NCI-H2196 (cell line): ENCODE measurements around the gene OXGR1.
"Not testable (repeated sequence)": the region's sequence is repeated elsewhere in the genome, so short reads cannot be mapped to it uniquely, and the experiment has no call there.

Source experiments
- DNase-seq: peaks from one replicate; lab custom pipeline; 2025; ENCODE audit not compliant: unreplicated experiment; lab: John Stamatoyannopoulos, UW

OXGR1 gene

DNA sequence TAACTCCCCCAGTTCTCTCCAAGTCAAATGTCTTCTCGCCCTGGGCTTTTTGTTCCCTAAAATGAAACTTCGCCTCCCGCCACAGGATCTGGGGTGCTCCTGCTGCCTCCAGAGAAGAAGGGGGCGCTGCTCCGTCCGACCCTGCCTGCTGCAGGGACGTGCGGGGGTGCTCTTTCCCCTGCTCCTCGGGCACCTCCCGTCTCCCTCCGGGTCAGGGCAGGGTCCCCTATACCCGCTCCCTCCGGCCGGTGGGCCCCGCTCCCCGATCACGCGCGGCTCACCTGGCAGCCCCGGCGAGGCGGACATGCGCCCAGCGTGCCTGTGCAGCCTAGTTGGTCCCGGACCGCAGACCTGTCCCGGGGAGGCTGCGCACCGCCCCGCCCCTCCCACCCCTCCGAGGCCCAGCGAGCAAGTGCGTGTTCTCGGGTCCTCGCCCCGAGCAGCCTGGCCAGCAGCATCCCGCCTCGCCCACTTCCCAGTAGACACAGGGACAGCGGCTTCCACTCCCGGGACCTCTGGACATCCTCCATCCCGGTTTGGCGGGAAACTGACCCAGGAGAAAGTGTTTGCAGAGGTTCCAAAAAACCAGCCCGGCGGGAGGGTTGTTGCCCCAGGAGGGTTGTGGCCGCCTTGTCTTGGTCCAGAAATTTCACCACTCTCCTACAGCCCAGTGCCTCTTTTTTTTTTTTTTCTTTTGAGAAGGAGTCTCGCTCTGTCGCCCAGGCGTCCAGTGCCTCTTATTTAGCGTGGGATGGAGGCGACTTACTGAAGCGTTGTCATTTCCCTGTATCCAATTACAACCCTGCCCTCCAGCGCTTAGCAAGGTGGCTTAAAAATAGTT is at the start of gene OXGR1:
OXGR1 (minus strand) TSS at position 460 of the 841 bp plus-strand sequence. CDS start 6,717 bp downstream, outside the sequence.
- DNase-seq = no peak

DNA sequence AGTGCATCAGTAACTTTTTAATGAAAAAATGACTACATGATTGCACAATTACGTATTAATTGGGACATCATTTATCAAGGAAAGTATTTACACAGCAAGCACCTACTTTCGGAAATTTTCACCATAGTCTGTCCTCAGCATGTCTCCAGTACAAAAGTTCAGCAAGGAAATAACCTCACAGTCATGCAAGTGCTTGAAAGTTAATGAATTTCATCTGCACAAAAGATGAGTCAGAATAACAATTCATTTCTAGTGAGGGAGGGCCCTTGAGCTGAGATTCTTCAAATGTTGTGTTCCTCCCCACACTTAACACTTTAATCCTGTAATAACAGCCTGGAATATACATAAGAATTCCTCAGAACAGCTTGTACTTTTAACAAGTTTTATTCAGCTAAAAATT is 49.0 kb upstream of the OXGR1 start:
- DNase-seq = no peak

DNA sequence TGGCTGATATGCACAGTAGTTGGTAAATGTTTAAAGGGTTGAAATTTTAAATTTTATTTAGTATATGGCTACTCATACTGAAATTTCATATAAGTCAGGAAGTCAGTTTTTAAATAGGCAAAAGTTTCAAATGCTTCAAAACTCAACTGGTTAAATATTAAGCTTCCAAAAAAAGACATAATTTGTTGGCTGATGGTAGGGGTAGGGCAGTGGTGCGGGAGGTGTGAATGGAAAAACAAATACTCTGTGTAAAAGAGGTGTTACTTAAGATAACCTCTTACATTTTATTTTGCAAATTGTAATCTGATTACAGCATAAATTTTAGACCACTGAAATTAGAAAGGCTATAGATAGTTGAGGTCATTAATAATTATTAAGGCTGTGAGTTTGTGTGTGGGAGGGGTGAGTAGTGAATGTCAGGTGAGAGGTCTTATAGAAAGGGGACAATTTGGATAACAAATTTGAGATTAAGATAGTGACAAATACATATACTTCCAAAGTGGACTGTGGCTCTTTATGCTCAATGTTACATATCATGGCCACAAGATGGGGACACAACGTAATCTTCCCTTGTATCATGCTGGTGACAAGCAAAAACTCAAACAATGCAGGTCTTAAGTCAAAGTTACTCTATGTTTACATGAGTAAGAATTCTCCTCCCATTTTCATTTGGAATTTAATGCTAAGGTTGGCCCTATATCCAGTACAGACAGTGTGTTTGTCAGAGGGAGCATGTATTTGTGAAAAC is 36.6 kb upstream of the OXGR1 start:
- no peak for DNase-seq

- DNase-seq = peak; percentile 47
These were observed 34.4 kb upstream of the OXGR1 start for GRCh38 chr13:97028441-97029299.

GRCh38 chr13:97027162-97027554 is 32.9 kb upstream of the OXGR1 start:
- no peak for DNase-seq

DNA sequence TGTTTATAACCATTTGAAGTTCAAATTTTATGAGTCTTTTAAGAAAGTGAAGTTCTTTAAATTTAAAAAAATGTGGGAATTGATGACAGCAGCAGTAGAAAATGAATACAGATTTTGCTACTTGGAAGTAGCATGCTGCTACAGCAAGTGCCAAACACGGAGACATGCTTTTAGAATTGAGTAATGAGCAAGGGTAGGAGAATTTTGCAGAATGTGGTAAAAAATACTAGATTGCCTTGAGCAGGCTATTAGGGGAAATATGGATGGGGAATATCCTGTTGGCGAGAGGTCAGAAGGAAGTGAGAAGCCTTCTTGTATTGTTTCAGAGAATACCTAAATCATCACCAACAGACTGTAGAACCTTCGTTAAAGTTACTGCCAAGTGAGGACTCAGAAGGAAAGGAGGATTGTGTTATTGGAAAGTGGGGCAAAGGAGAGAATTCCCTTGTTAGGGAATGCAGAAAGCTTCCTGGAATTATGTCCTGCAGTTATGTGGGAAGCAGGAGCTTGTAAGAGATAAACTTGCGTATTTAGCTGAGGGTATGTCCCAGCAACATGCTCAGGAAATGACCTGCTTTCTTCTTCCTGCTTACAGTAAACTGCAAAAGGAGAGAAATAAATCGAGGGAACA is 32.4 kb upstream of the OXGR1 start:
- DNase-seq = no peak

DNA sequence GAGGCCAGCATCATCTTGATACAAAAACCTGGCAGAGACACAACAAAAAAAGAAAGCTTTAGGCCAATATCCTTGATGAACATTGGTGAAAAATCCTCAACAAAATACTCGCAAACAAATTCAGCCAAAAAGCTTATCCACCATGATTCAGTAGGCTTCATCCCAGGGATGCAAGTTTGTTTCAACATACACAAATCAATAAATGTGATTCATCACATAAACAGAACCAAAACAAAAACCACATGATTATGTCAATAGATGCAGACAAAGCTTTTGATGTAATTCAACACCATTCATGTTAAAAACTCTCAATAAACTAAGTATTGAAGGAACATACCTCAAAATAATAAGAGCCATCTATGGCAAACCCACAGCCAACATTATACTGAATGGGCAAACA is 29.5 kb upstream of the OXGR1 start:
- DNase-seq = not testable (repeated sequence)

- no peak for DNase-seq
These were observed 28.8 kb upstream of the OXGR1 start for GRCh38 chr13:97023117-97023516.

GRCh38 chr13:97021241-97021640 is 27.0 kb upstream of the OXGR1 start:
- DNase-seq = no peak

- no peak for DNase-seq
These were observed 26.5 kb upstream of the OXGR1 start for GRCh38 chr13:97020689-97021240.

- no peak for DNase-seq
These were observed 25.9 kb upstream of the OXGR1 start for GRCh38 chr13:97020194-97020593.

DNA sequence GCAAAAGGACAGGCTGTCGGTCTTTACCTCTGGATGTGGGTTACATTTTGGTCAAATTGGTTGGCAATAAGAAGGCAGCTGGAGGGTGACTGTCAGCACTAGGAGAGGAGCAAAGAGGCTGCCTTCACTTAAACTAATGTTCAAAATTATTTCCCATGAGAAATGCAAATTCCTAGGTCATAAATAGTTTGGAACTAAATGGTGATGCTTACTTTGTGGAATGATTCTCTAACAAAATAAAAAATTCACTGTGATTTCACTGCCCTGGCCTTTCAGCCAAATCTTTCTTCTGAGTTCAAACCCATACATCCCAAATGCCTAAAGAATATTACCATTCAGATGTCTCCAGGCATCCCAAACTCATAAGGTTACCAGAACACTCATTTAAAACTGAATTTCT is 25.0 kb upstream of the OXGR1 start:
- DNase-seq = no peak

GRCh38 chr13:97018029-97018819 is 23.9 kb upstream of the OXGR1 start:
- DNase-seq = peak; percentile 41

GRCh38 chr13:97017322-97017721 is 23.0 kb upstream of the OXGR1 start:
- DNase-seq = no peak

DNA sequence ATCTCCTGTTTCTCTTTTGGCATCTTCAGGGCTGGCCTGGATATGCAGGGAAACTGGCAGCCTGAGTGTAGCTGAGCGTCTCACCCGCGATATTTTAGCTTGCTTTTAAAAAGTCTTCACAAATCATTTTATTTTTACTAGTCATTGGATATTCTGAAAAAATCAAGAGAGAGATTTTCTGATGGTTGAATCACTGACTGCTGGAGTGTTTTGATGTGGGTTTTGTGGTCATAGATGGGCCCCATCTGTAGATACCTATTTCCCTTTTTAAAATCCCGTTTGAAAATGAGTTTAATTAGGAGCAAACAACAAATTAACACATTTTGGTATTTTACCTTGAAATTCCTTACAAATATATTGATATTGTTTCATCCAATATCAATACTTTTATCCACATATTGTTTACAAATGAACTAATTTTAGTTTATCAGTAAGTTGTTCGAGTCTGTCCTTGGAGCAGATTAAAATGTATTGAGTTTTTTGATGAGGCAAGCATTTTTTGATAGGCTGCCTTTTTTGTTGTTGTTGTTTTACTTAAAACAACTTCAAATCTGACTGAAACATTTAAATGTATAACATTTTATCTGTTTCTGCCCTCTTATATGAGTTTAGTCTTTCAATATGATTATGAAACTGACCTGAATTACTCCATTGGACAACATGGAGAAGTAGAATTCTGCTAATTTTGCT is 21.5 kb upstream of the OXGR1 start:
- no peak for DNase-seq

- no peak for DNase-seq
These were observed 18.2 kb upstream of the OXGR1 start for GRCh38 chr13:97012251-97013048.

DNA sequence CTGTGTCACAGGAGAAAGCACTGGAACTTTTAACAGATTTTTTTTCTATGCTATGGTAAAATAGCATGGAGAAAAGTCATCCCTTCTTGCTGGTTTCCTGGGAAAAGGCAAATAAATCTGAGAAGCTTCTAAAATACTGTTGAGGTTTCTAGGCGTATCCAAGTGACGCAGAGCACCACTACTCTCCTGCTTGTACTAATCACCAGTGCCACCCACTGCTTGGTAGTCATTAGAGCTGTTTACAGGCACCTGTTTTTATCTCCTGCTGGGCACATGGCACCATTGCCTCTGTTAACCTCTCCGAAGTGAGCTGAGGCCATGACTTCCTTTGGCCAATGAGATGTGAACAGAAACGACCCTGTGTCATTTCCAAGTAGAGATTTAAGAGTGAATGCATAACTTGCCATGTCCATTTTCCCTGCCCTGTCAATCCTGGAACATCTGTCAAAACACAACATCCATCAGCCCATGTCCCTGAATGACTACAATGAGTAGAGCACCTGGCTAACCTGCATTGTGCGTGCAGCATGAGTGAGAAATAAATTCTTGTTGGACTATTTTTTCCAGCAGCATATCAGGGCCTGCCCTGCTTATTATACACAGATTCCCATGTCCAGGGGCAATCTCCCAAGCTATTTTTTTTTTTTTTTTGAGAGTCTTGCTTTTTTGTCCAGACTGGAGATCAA is 17.3 kb upstream of the OXGR1 start:
- DNase-seq = no peak

DNA sequence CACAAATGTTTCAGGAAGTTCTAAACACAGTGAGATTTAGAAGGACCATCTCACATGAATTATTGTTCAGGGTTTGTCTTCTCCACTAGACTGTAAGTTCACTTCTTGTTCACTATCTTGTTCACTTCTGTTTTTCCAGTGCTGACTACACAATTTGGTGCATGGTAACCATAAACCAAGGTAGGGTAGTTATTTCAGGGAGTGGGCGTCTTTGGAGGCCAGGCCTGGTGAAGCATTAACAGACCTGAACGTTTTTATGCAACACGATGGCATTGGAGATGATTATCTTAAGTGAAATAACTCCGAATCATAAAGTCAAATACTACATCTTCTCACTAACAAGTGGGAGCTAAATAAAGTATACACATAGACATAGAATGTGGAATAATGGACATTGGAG is 14.4 kb upstream of the OXGR1 start:
- DNase-seq = no peak
